Stimulated activated CD4-positive, alpha-beta T cell treated with anti-CD3 and anti-CD28 coated beads, Interleukin-12 subunit alpha, Interleukin-12 subunit beta, amount 100 ng/mL, for 4 hours (primary cell): Measurements from ENCODE around the gene CMTM6.
"Not testable (repeated sequence)": the region's sequence is repeated elsewhere in the genome, so short reads cannot be mapped to it uniquely, and the experiment has no call there.

ENCODE experiments used
- DNase-seq: peaks from one replicate; pipeline ENCODE4 v3.0.0-alpha.2; 2020

CMTM6 gene

GRCh38 chr3:32502118-32502945, at the start of gene CMTM6:
TSS of gene CMTM6 (minus strand) at chr3:32502852. CDS start at chr3:32502745, 107 bp downstream.
- peak; percentile 72 for DNase-seq

GRCh38 chr3:32552013-32552412, 49.4 kb upstream of the CMTM6 start:
- DNase-seq = no peak

GRCh38 chr3:32551496-32551895, 48.8 kb upstream of the CMTM6 start:
- no peak for DNase-seq

- DNase-seq = no peak
Observed at GRCh38 chr3:32551087-32551486, 48.4 kb upstream of the CMTM6 start.

- no peak for DNase-seq
Observed at GRCh38 chr3:32545305-32545704, 42.7 kb upstream of the CMTM6 start.

- DNase-seq = no peak
Observed at GRCh38 chr3:32544894-32545293, 42.2 kb upstream of the CMTM6 start.

- DNase-seq = no peak
Observed at GRCh38 chr3:32542807-32543206, 40.2 kb upstream of the CMTM6 start.

- DNase-seq = no peak
Observed at GRCh38 chr3:32540899-32541298, 38.2 kb upstream of the CMTM6 start.

- DNase-seq = no peak
Observed at GRCh38 chr3:32532434-32532833, 29.8 kb upstream of the CMTM6 start.

- DNase-seq = no peak
Observed at GRCh38 chr3:32531010-32531647, 28.5 kb upstream of the CMTM6 start.

- DNase-seq = no peak
Observed at GRCh38 chr3:32525720-32526119, 23.1 kb upstream of the CMTM6 start.

GRCh38 chr3:32522682-32523081, 20.0 kb upstream of the CMTM6 start:
- no peak for DNase-seq

- not testable (repeated sequence) for DNase-seq
Observed at GRCh38 chr3:32518921-32519320, 16.3 kb upstream of the CMTM6 start.

- not testable (repeated sequence) for DNase-seq
Observed at GRCh38 chr3:32516751-32517150, 14.1 kb upstream of the CMTM6 start.

- DNase-seq = no peak
Observed at GRCh38 chr3:32511005-32511404, 8.4 kb upstream of the CMTM6 start.

- DNase-seq = peak; percentile 46
Observed at GRCh38 chr3:32510075-32510724, 7.5 kb upstream of the CMTM6 start.

- DNase-seq = no peak
Observed at GRCh38 chr3:32508711-32509110, 6.1 kb upstream of the CMTM6 start.

GRCh38 chr3:32506466-32506865, 3.8 kb upstream of the CMTM6 start:
- DNase-seq = no peak

GRCh38 chr3:32502946-32503286, 264 bp upstream of the CMTM6 start:
- no peak for DNase-seq

GRCh38 chr3:32501783-32502117, 902 bp downstream of the CMTM6 start:
- DNase-seq = no peak

- DNase-seq = no peak
Observed at GRCh38 chr3:32500880-32501782, 1.5 kb downstream of the CMTM6 start.

GRCh38 chr3:32500231-32500630, 2.4 kb downstream of the CMTM6 start:
- DNase-seq = no peak

GRCh38 chr3:32499585-32499984, 3.1 kb downstream of the CMTM6 start:
- DNase-seq = no peak
